GM23248 (cell line): Measurements from ENCODE around the gene DNTTIP2. TPM values are rescaled to one million over a fixed set of nuclear protein-coding genes. Genes with fewer than 3 reads are reported as not detected.

Experiments used
- DNase-seq: peaks from one replicate; pipeline ENCODE4 v3.0.0-alpha.2; 2015
- H2AFZ ChIP-seq: fragments of 200-600 bp; sonication (generic); 2 replicates; pipeline ENCODE4 v1.6.1; 2016; ENCODE audit warnings: antibody characterized with exemption
- H3F3A ChIP-seq: fragments of 200-600 bp; sonication (generic); 2 replicates; pipeline ENCODE4 v1.6.1; 2016; ENCODE audit warnings: mild to moderate bottlenecking, antibody characterized with exemption, mixed run types; ENCODE audit not compliant: insufficient read depth
- H3K27ac ChIP-seq: fragments of 200-600 bp; sonication (generic); 2 replicates; pipeline ENCODE4 v1.5.1; 2016; ENCODE audit warnings: mild to moderate bottlenecking
- H3K27me3 ChIP-seq: fragments of 200-600 bp; sonication (generic); replicated peaks from 2 replicates; pipeline ENCODE4 v1.6.1; 2016; ENCODE audit warnings: mild to moderate bottlenecking; ENCODE audit not compliant: insufficient read depth
- H3K36me3 ChIP-seq: fragments of 200-600 bp; sonication (generic); 2 replicates; pipeline ENCODE4 v1.6.1; 2016; ENCODE audit warnings: low read depth, mild to moderate bottlenecking
- H3K4me1 ChIP-seq: fragments of 200-600 bp; sonication (generic); 2 replicates; pipeline ENCODE4 v1.6.1; 2016; ENCODE audit warnings: mild to moderate bottlenecking; ENCODE audit not compliant: insufficient read depth
- H3K4me2 ChIP-seq: fragments of 200-600 bp; sonication (generic); one replicate; pipeline ENCODE4 v1.6.1; 2016; ENCODE audit warnings: mild to moderate bottlenecking; ENCODE audit not compliant: unreplicated experiment
- H3K4me3 ChIP-seq: fragments of 200-600 bp; sonication (generic); 2 replicates; pipeline ENCODE4 v1.5.1; 2016; ENCODE audit warnings: mild to moderate bottlenecking
- H3K79me2 ChIP-seq: fragments of 200-600 bp; sonication (generic); 2 replicates; pipeline ENCODE4 v1.6.1; 2016; ENCODE audit warnings: mild to moderate bottlenecking; ENCODE audit not compliant: insufficient read depth
- H3K9ac ChIP-seq: fragments of 200-600 bp; sonication (generic); 2 replicates; pipeline ENCODE4 v1.6.1; 2016; ENCODE audit warnings: mild to moderate bottlenecking
- H3K9me2 ChIP-seq: fragments of 200-600 bp; sonication (generic); 2 replicates; pipeline ENCODE4 v1.6.1; 2016; ENCODE audit warnings: mixed run types, mild to moderate bottlenecking, moderate library complexity; ENCODE audit not compliant: insufficient read depth
- H3K9me3 ChIP-seq: fragments of 200-600 bp; sonication (generic); one replicate; pipeline ENCODE4 v1.6.1; 2017; ENCODE audit warnings: low read depth
- H4K20me1 ChIP-seq: fragments of 200-600 bp; sonication (generic); 2 replicates; pipeline ENCODE4 v1.6.0; 2016; ENCODE audit not compliant: insufficient read depth
- EZH2 ChIP-seq: fragments of 200-600 bp; sonication (generic); IDR thresholded peaks from 2 replicates; pipeline ENCODE4 v1.6.1; 2018; ENCODE audit warnings: antibody characterized with exemption, mild to moderate bottlenecking; ENCODE audit not compliant: insufficient read depth, poor library complexity, severe bottlenecking
- EZH2phosphoT487 ChIP-seq: fragments of 200-600 bp; sonication (generic); IDR thresholded peaks from 2 replicates; pipeline ENCODE4 v1.6.1; 2018; ENCODE audit warnings: antibody characterized with exemption, moderate library complexity, mild to moderate bottlenecking, low read depth; ENCODE audit not compliant: insufficient read depth
- WGBS, 2 experiments: methylation state at CpG; one replicate each; pipeline ENCODE4 v1.1.6; 2015 to 2017; ENCODE audit warnings: low lambda C conversion rate in 2 of 2, low coverage in 1 of 2; ENCODE audit errors: missing lambda C conversion rate in 2 of 2; 5-methylcytosine and 5-hydroxymethylcytosine counted together
- in situ Hi-C: fragments of 300-500 bp; cut with MboI; formaldehyde crosslinking; loops from 2 replicates; pipeline ENCODE4 v1.15.0; 2020
- microRNA counts: library from miRNA; unstranded; fragments of <30 nt; microRNA quantifications from one replicate; lab custom pipeline; 2016
- microRNA-seq: library from miRNA; unstranded; fragments of <30 nt; microRNA quantifications from one replicate; pipeline ENCODE4, GENCODE V29; 2016; ENCODE audit warnings: borderline number of aligned reads
- polyA plus RNA-seq: library from polyadenylated mRNA; unstranded; fragments of >200 nt; fragmentation: Nextera tagmentation; extraction: Ambion mirVana; gene quantifications from 2 replicates; pipeline ENCODE4 v1.2.1, GENCODE V29; 2016
- small RNA-seq: library from RNA; depleted of rRNA; stranded (forward); fragments of <200 nt; gene quantifications from one replicate; pipeline ENCODE3, GENCODE V24; 2014; ENCODE audit warnings: low read depth, low replicate concordance
- total RNA-seq: library from RNA; depleted of rRNA; stranded (reverse); fragments of >200 nt; shearing (Covaris generic); gene quantifications from 2 replicates; pipeline ENCODE4 v1.2.3, GENCODE V29; 2014; rRNA removed

Gene DNTTIP2
- total and polyA plus RNA-seq, 2 experiments from 2014 or later: 31.1 to 62.1 TPM

GRCh38 chr1:93817819-93818569 lies 61.0 kb downstream of the DNTTIP2 start:
- in situ Hi-C loops: no loop called here
- no peak for DNase-seq
- 90 to 93% methylated on average over 12 of the region's 12 CpGs for WGBS, 2 experiments
- Histone ChIP-seq H2AFZ (no peak overlapping the region), H3K9me2 (no peaks in the 10 kb centered on the region), H3K27ac (no peak overlapping the region), H3K4me2 (no peak overlapping the region), H3K4me1 (peaks cover 39% of the 10 kb centered on the region), H3K9me3 (no peaks in the 10 kb centered on the region), H3K4me3 (no peak overlapping the region), H3K79me2 (peaks cover 12% of the 10 kb centered on the region; the same call in 1 of the 2 replicates), H3K27me3 (no peaks in the 10 kb centered on the region), H3K36me3 (no peaks in the 10 kb centered on the region), H3K9ac (no peak overlapping the region), H4K20me1 (no peaks in the 10 kb centered on the region), H3F3A (peaks cover 8% of the 10 kb centered on the region; the same call in 1 of the 2 replicates)
- TF ChIP-seq EZH2 (no peak), EZH2phosphoT487 (no peak)

- no peak for TF ChIP-seq EZH2
- TF ChIP-seq EZH2phosphoT487: no peak
- Histone ChIP-seq H3K79me2 (peaks cover 12% of the 10 kb centered on the region; the same call in 1 of the 2 replicates), H3K9me3 (no peaks in the 10 kb centered on the region), H3K27me3 (no peaks in the 10 kb centered on the region), H2AFZ (0 out of 2 replicates have a peak overlapping the region, but pooled peaks have one; percentile 22), H3K27ac (no peak overlapping the region), H3K4me2 (no peak overlapping the region), H3F3A (peaks cover 8% of the 10 kb centered on the region; the same call in 1 of the 2 replicates), H3K9ac (no peak overlapping the region), H3K4me1 (peaks cover 40% of the 10 kb centered on the region), H4K20me1 (no peaks in the 10 kb centered on the region), H3K4me3 (no peak overlapping the region), H3K9me2 (no peaks in the 10 kb centered on the region), H3K36me3 (no peaks in the 10 kb centered on the region)
- WGBS, 2 experiments: 73 to 79% methylated on average over 3 of the region's 3 CpGs
- in situ Hi-C loops: no loop called here
- DNase-seq: peak; percentile 40
Observed at GRCh38 chr1:93816970-93817678, 61.9 kb downstream of the DNTTIP2 start.

MicroRNA genes within 50 kb of the gene (microRNA counts, 767-probe panel; counts per million panel counts)
- microRNA hsa-miR-760 (lab: Ali Mortazavi, UCI): 447 counts per million, percentile 86 among the panel's probes with 10 or more counts

Small RNA genes within 50 kb of the gene (microRNA-seq; reads per million reads assigned to microRNA genes)
- gene MIR760: 35.3 reads per million, percentile 37 among the genes with 10 or more reads in this experiment

Small RNA genes within 50 kb of the gene (small RNA-seq; reads per million reads assigned to genes)
- gene AL117351.2 (not detected), gene MIR760 (not detected)

Other genes starting within 250 kb of the DNTTIP2 start
- gene BCAR3, start 197.4 kb downstream of the DNTTIP2 start, total RNA-seq: 79.5 and 83.2 TPM in 2 replicates
- 62.2 and 65.1 TPM in 2 replicates for gene BCAR3, start 197.4 kb downstream of the DNTTIP2 start, polyA plus RNA-seq
- 30.6 and 32.7 TPM in 2 replicates for gene GCLM, start 30.2 kb upstream of the DNTTIP2 start, total RNA-seq
- gene GCLM, start 30.2 kb upstream of the DNTTIP2 start, polyA plus RNA-seq: 66.5 and 69.0 TPM in 2 replicates
- gene ABCA4, start 241.9 kb upstream of the DNTTIP2 start, total RNA-seq: 0.63 and 3.7 TPM in 2 replicates
- gene ABCA4, start 241.9 kb upstream of the DNTTIP2 start, polyA plus RNA-seq: 0.20 and 0.25 TPM in 2 replicates